Prostate gland (tissue), 2 donors: ENCODE measurements around the gene FHIT.

Experiments
- POLR2A ChIP-seq: fragments of 450-650 bp; IDR thresholded peaks from one replicate; pipeline ENCODE4 v1.6.1; 2016; ENCODE audit warnings: antibody characterized with exemption, mild to moderate bottlenecking
- POLR2AphosphoS5 ChIP-seq: sonication (generic); formaldehyde crosslinking; IDR thresholded peaks from one replicate; pipeline ENCODE4 v1.6.1; 2017; ENCODE audit warnings: antibody characterized with exemption
- TF ChIP-seq, protein P1 (sequence below), 4 experiments: fragments of 200-600 bp in 2 of 4; fragments of 450-650 bp in 2 of 4; sonication (generic) in 2 of 4; IDR thresholded peaks; 1 replicate in 3 of 4; 2 replicates in 1 of 4; pipeline ENCODE4 v1.5.1; 2016 to 2019; ENCODE audit warnings: antibody characterized with exemption in 4 of 4, mild to moderate bottlenecking in 2 of 4, moderate library complexity in 2 of 4

DNA sequence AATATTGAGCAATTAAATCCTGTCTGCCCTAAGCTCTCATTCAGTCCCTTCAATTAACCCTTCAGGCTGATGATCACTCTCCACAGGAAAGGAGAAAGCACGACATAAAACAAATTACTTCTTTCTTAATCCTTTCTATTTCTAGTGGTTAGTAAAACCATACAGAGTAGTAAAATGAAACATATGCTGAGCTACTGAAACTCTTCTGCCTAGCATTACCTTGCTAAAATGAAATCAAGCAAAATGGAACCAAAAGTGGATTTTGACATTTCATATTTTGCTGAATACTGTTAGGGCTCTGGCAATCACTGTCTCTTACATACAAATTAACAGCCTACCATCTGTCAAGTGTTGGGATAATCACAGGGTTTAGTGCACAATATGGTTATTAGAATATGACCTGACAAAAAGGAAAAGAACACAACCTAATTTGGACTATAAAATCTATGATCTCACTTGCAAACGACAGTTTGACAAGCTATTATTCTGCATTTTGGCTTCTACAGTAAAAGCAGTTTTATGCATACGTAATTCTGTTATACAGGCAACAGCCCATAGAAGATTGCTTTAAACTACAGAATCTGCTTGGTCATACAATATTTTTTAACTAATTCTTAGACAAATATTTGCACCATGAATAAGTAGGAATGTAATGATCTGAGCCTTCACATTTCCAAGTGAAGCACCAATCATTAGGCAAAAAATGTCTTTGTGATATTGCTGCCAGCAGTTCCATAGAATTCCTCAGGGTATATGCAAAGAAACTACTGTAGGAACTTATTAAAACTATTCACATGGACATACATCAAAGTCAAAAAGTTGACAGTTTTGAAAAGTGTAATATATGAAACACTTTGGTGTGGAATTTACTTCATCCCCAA is 105.0 kb downstream of the FHIT start:
- TF ChIP-seq, protein P1, sequence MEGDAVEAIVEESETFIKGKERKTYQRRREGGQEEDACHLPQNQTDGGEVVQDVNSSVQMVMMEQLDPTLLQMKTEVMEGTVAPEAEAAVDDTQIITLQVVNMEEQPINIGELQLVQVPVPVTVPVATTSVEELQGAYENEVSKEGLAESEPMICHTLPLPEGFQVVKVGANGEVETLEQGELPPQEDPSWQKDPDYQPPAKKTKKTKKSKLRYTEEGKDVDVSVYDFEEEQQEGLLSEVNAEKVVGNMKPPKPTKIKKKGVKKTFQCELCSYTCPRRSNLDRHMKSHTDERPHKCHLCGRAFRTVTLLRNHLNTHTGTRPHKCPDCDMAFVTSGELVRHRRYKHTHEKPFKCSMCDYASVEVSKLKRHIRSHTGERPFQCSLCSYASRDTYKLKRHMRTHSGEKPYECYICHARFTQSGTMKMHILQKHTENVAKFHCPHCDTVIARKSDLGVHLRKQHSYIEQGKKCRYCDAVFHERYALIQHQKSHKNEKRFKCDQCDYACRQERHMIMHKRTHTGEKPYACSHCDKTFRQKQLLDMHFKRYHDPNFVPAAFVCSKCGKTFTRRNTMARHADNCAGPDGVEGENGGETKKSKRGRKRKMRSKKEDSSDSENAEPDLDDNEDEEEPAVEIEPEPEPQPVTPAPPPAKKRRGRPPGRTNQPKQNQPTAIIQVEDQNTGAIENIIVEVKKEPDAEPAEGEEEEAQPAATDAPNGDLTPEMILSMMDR (IDR thresholded peaks at IDR 0.05), result no peak
- TF ChIP-seq POLR2A (no peak), POLR2AphosphoS5 (no peak)
